ENCODE results near the gene PREX1.

Gene PREX1

GRCh38 chr20:48687117-48687800 is 140.5 kb downstream of the PREX1 start:
- no peak for DNase-seq
- Mint-ChIP-seq H3K4me3 (no peak overlapping the region), H3K27ac (peak overlapping the region; percentile 70), H3K4me1 (ENCODE audit: low read depth) (peaks cover 3% of the 10 kb centered on the region), H3K9me3 (no peaks in the 10 kb centered on the region), H3K27me3 (no peaks in the 10 kb centered on the region), H3K36me3 (ENCODE audit: low read depth) (peaks cover 81% of the 10 kb centered on the region)

GRCh38 chr20:48686238-48687116 is 141.3 kb downstream of the PREX1 start:
- H3K4me1 Mint-ChIP-seq (ENCODE audit: low read depth), result peaks cover 3% of the 10 kb centered on the region
- no peaks in the 10 kb centered on the region for H3K27me3 Mint-ChIP-seq
- H3K27ac Mint-ChIP-seq, result peak overlapping the region; percentile 70
- no peaks in the 10 kb centered on the region for H3K9me3 Mint-ChIP-seq
- no peak overlapping the region for H3K4me3 Mint-ChIP-seq
- peaks cover 76% of the 10 kb centered on the region for H3K36me3 Mint-ChIP-seq (ENCODE audit: low read depth)
- no peak for DNase-seq

- H3K4me1 Mint-ChIP-seq (ENCODE audit: low read depth), result peaks cover 3% of the 10 kb centered on the region
- peak overlapping the region; percentile 71 for H3K27ac Mint-ChIP-seq
- no peaks in the 10 kb centered on the region for H3K9me3 Mint-ChIP-seq
- DNase-seq, result no peak
- H3K4me3 Mint-ChIP-seq, result no peak overlapping the region
- no peaks in the 10 kb centered on the region for H3K27me3 Mint-ChIP-seq
- peaks cover 65% of the 10 kb centered on the region for H3K36me3 Mint-ChIP-seq (ENCODE audit: low read depth)
Observed at GRCh38 chr20:48685300-48685699, 142.5 kb downstream of the PREX1 start.

- Mint-ChIP-seq H3K9me3 (no peaks in the 10 kb centered on the region), H3K27ac (peak overlapping the region; percentile 71), H3K27me3 (no peaks in the 10 kb centered on the region), H3K4me3 (no peak overlapping the region), H3K36me3 (ENCODE audit: low read depth) (peaks cover 57% of the 10 kb centered on the region), H3K4me1 (ENCODE audit: low read depth) (peaks cover 3% of the 10 kb centered on the region)
- no peak for DNase-seq
Observed at GRCh38 chr20:48684501-48685041, 143.2 kb downstream of the PREX1 start.

GRCh38 chr20:48683467-48684175 is 144.2 kb downstream of the PREX1 start:
- H3K4me3 Mint-ChIP-seq, result no peak overlapping the region
- H3K4me1 Mint-ChIP-seq (ENCODE audit: low read depth), result peaks cover 3% of the 10 kb centered on the region
- H3K9me3 Mint-ChIP-seq, result no peaks in the 10 kb centered on the region
- no peaks in the 10 kb centered on the region for H3K27me3 Mint-ChIP-seq
- peaks cover 48% of the 10 kb centered on the region for H3K36me3 Mint-ChIP-seq (ENCODE audit: low read depth)
- no peak for DNase-seq
- peak overlapping the region; percentile 56 for H3K27ac Mint-ChIP-seq

GRCh38 chr20:48682529-48683363 is 145.1 kb downstream of the PREX1 start:
- DNase-seq, result no peak
- Mint-ChIP-seq H3K27ac (no peak overlapping the region), H3K4me3 (no peak overlapping the region), H3K36me3 (ENCODE audit: low read depth) (peaks cover 40% of the 10 kb centered on the region), H3K9me3 (no peaks in the 10 kb centered on the region), H3K27me3 (no peaks in the 10 kb centered on the region), H3K4me1 (ENCODE audit: low read depth) (peaks cover 3% of the 10 kb centered on the region)

GRCh38 chr20:48681873-48682426 is 145.8 kb downstream of the PREX1 start:
- Mint-ChIP-seq H3K4me3 (no peak overlapping the region), H3K36me3 (ENCODE audit: low read depth) (peaks cover 40% of the 10 kb centered on the region), H3K4me1 (ENCODE audit: low read depth) (peaks cover 3% of the 10 kb centered on the region), H3K27me3 (no peaks in the 10 kb centered on the region), H3K27ac (no peak overlapping the region), H3K9me3 (no peaks in the 10 kb centered on the region)
- DNase-seq, result no peak

- H3K4me1 Mint-ChIP-seq (ENCODE audit: low read depth), result peaks cover 3% of the 10 kb centered on the region
- H3K36me3 Mint-ChIP-seq (ENCODE audit: low read depth), result peaks cover 43% of the 10 kb centered on the region
- no peaks in the 10 kb centered on the region for H3K9me3 Mint-ChIP-seq
- H3K27me3 Mint-ChIP-seq, result no peaks in the 10 kb centered on the region
- DNase-seq, result no peak
- H3K4me3 Mint-ChIP-seq, result no peak overlapping the region
- no peak overlapping the region for H3K27ac Mint-ChIP-seq
Observed at GRCh38 chr20:48681201-48681872, 146.5 kb downstream of the PREX1 start.

- no peaks in the 10 kb centered on the region for H3K9me3 Mint-ChIP-seq
- H3K4me3 Mint-ChIP-seq, result no peak overlapping the region
Observed at GRCh38 chr20:48680650-48681049, 147.1 kb downstream of the PREX1 start.

GRCh38 chr20:48679599-48679998 is 148.2 kb downstream of the PREX1 start:
- H3K9me3 Mint-ChIP-seq, result no peaks in the 10 kb centered on the region
- H3K27me3 Mint-ChIP-seq, result no peaks in the 10 kb centered on the region
- H3K4me1 Mint-ChIP-seq (ENCODE audit: low read depth), result no peaks in the 10 kb centered on the region
- H3K4me3 Mint-ChIP-seq, result no peak overlapping the region
- H3K27ac Mint-ChIP-seq, result peak overlapping the region; percentile 56
- H3K36me3 Mint-ChIP-seq (ENCODE audit: low read depth), result peaks cover 44% of the 10 kb centered on the region
- DNase-seq, result no peak

More at GRCh38 chr20:48680650-48681049, 147.1 kb downstream of the PREX1 start:
- peaks cover 3% of the 10 kb centered on the region for H3K4me1 Mint-ChIP-seq (ENCODE audit: low read depth)
- H3K27ac Mint-ChIP-seq, result no peak overlapping the region
- DNase-seq, result no peak
- H3K27me3 Mint-ChIP-seq, result no peaks in the 10 kb centered on the region
- peaks cover 44% of the 10 kb centered on the region for H3K36me3 Mint-ChIP-seq (ENCODE audit: low read depth)

GRCh38 chr20:48679011-48679410 is 148.8 kb downstream of the PREX1 start:
- Mint-ChIP-seq H3K9me3 (no peaks in the 10 kb centered on the region), H3K4me1 (ENCODE audit: low read depth) (no peaks in the 10 kb centered on the region), H3K4me3 (no peak overlapping the region), H3K36me3 (ENCODE audit: low read depth) (peaks cover 44% of the 10 kb centered on the region), H3K27me3 (no peaks in the 10 kb centered on the region), H3K27ac (peak overlapping the region; percentile 13)
- DNase-seq, result no peak

GRCh38 chr20:48678421-48678820 is 149.4 kb downstream of the PREX1 start:
- Mint-ChIP-seq H3K4me1 (ENCODE audit: low read depth) (peaks cover 4% of the 10 kb centered on the region), H3K27me3 (no peaks in the 10 kb centered on the region), H3K9me3 (no peaks in the 10 kb centered on the region), H3K36me3 (ENCODE audit: low read depth) (peaks cover 45% of the 10 kb centered on the region), H3K27ac (peak overlapping the region; percentile 62), H3K4me3 (no peak overlapping the region)
- DNase-seq, result no peak

GRCh38 chr20:48676795-48677460 is 150.9 kb downstream of the PREX1 start:
- peak overlapping the region; percentile 26 for H3K27ac Mint-ChIP-seq
- peaks cover 55% of the 10 kb centered on the region for H3K36me3 Mint-ChIP-seq (ENCODE audit: low read depth)
- no peak for DNase-seq
- no peaks in the 10 kb centered on the region for H3K27me3 Mint-ChIP-seq
- H3K4me1 Mint-ChIP-seq (ENCODE audit: low read depth), result peaks cover 7% of the 10 kb centered on the region
- H3K4me3 Mint-ChIP-seq, result no peak overlapping the region
- H3K9me3 Mint-ChIP-seq, result no peaks in the 10 kb centered on the region
